Lower leg skin (tissue), 4 donors: ENCODE data around the gene SH3RF1. TPM values are rescaled to one million over a fixed set of nuclear protein-coding genes. Genes with fewer than 3 reads are reported as not detected.

Experiments used
- DNase-seq, 2 donors: peaks; one replicate each; pipeline ENCODE4 v3.0.0-alpha.2; 2019; ENCODE audit warnings: low spot score in 2 of 2
- H3K4me3 ChIP-seq: fragments of 200-600 bp; sonication (generic); 2 replicates; pipeline ENCODE4 v1.5.1; 2017; ENCODE audit warnings: mild to moderate bottlenecking, low read depth; ENCODE audit not compliant: poor library complexity, severe bottlenecking
- CTCF ChIP-seq, 3 donors: fragments of 450-650 bp; IDR thresholded peaks; one replicate each; pipeline ENCODE4 v1.5.1; 2016; ENCODE audit warnings: antibody characterized with exemption in 3 of 3, mild to moderate bottlenecking in 3 of 3, moderate library complexity in 2 of 3
- POLR2A ChIP-seq, 2 donors: fragments of 450-650 bp; IDR thresholded peaks; one replicate each; pipeline ENCODE4 v1.6.1; 2016 to 2017; ENCODE audit warnings: antibody characterized with exemption in 2 of 2, mild to moderate bottlenecking in 1 of 2, moderate library complexity in 1 of 2
- WGBS, 2 donors: methylation state at CpG; one replicate each; pipeline ENCODE4 v1.1.5; 2018; 5-methylcytosine and 5-hydroxymethylcytosine counted together
- intact Hi-C: fragments of 100-400 bp; cut with DNase I; formaldehyde crosslinking; loops from one replicate; pipeline ENCODE4 v1.15.0; 2023; ENCODE audit warnings: low total_unique reads
- total RNA-seq, 4 donors: library from RNA; depleted of rRNA; stranded (reverse); fragments of >200 nt; gene quantifications; one replicate each; pipeline ENCODE4 v1.1.0, GENCODE V29; 2016

Gene SH3RF1
- total RNA-seq, 4 donors from 2014 or later: 8.5 to 14.2 (median 12.0) TPM

- WGBS, 2 donors: 91% methylated on average over 4 of the region's 4 CpGs
- TF ChIP-seq CTCF (IDR thresholded peaks at IDR 0.05): no peak
- TF ChIP-seq POLR2A (IDR thresholded peaks at IDR 0.05): no peak
- no peak overlapping the region for H3K4me3 ChIP-seq
- DNase-seq: no peak
- intact Hi-C loops: no loop called here
Measured at GRCh38 chr4:169225058-169225751, 45.6 kb downstream of the SH3RF1 start.

GRCh38 chr4:169222761-169223160 lies 48.0 kb downstream of the SH3RF1 start:
- TF ChIP-seq CTCF (IDR thresholded peaks at IDR 0.05) (no peak), POLR2A (IDR thresholded peaks at IDR 0.05) (no peak)
- intact Hi-C loops: no loop called here
- DNase-seq: no peak
- WGBS, 2 donors: 80 to 82% methylated on average over 6 of the region's 6 CpGs
- H3K4me3 ChIP-seq: no peak overlapping the region

GRCh38 chr4:169221662-169222061 lies 49.1 kb downstream of the SH3RF1 start:
- no peak for TF ChIP-seq CTCF (IDR thresholded peaks at IDR 0.05)
- no peak for TF ChIP-seq POLR2A (IDR thresholded peaks at IDR 0.05)
- 90 to 93% methylated on average over 3 of the region's 3 CpGs for WGBS, 2 donors
- no peak for DNase-seq
- intact Hi-C loops: no loop called here
- H3K4me3 ChIP-seq: no peak overlapping the region

GRCh38 chr4:169220854-169221411 lies 49.8 kb downstream of the SH3RF1 start:
- intact Hi-C loops: no loop called here

GRCh38 chr4:169220447-169220846 lies 50.3 kb downstream of the SH3RF1 start:
- TF ChIP-seq POLR2A (IDR thresholded peaks at IDR 0.05): no peak
- 93 to 96% methylated on average over 3 of the region's 3 CpGs for WGBS, 2 donors

More at GRCh38 chr4:169220854-169221411, 49.8 kb downstream of the SH3RF1 start:
- TF ChIP-seq CTCF (IDR thresholded peaks at IDR 0.05) (no peak), POLR2A (IDR thresholded peaks at IDR 0.05) (no peak)
- WGBS, 2 donors: 87 to 89% methylated on average over 7 of the region's 7 CpGs
- no peak for DNase-seq
- H3K4me3 ChIP-seq: no peak overlapping the region

GRCh38 chr4:169219440-169219839 lies 51.3 kb downstream of the SH3RF1 start:
- intact Hi-C loops: no loop called here
- H3K4me3 ChIP-seq: no peak overlapping the region
- 83 to 85% methylated on average over 2 of the region's 2 CpGs for WGBS, 2 donors
- DNase-seq: no peak
- TF ChIP-seq POLR2A (IDR thresholded peaks at IDR 0.05) (no peak), CTCF (IDR thresholded peaks at IDR 0.05) (no peak)

More at GRCh38 chr4:169220447-169220846, 50.3 kb downstream of the SH3RF1 start:
- no peak for DNase-seq
- intact Hi-C loops: no loop called here
- no peak overlapping the region for H3K4me3 ChIP-seq
